Neural cell (in vitro differentiated cells): ENCODE data around the gene ROBO1. TPM values are rescaled to one million over a fixed set of nuclear protein-coding genes. Genes with fewer than 3 reads are reported as not detected.

Experiments
- H2AFZ ChIP-seq: fragments of 200-600, 300-800 bp; sonication (generic), shearing (Covaris generic); 2 replicates; pipeline ENCODE4 v1.6.0; 2014; ENCODE audit warnings: low read depth, mild to moderate bottlenecking, antibody characterized with exemption, low read length, moderate library complexity
- H3F3A ChIP-seq: fragments of 200-600 bp; shearing (Covaris generic); 2 replicates; pipeline ENCODE4 v1.6.1; 2016; ENCODE audit warnings: mild to moderate bottlenecking, moderate library complexity, mixed read lengths, antibody characterized with exemption, low read length; ENCODE audit not compliant: insufficient read depth, poor library complexity, severe bottlenecking
- H3K27ac ChIP-seq: fragments of 200-600, 300-800 bp; sonication (generic), shearing (Covaris generic); 2 replicates; pipeline ENCODE4 v1.5.1; 2014; ENCODE audit warnings: mild to moderate bottlenecking, low read length, moderate library complexity
- H3K27me3 ChIP-seq: fragments of 300-800, 200-600 bp; sonication (generic), shearing (Covaris generic); 2 replicates; pipeline ENCODE4 v1.6.0; 2014; ENCODE audit warnings: mild to moderate bottlenecking, low read depth, low read length, moderate library complexity; ENCODE audit not compliant: insufficient read depth
- H3K36me3 ChIP-seq: fragments of 300-800, 200-600 bp; sonication (generic), shearing (Covaris generic); 2 replicates; pipeline ENCODE4 v1.5.1; 2014; ENCODE audit warnings: mild to moderate bottlenecking, antibody characterized with exemption, low read length, moderate library complexity; ENCODE audit not compliant: insufficient read depth
- H3K4me2 ChIP-seq: fragments of 300-800, 200-600 bp; sonication (generic), shearing (Covaris generic); 2 replicates; pipeline ENCODE4 v1.6.0; 2014; ENCODE audit warnings: mild to moderate bottlenecking, low read length
- H3K4me3 ChIP-seq: fragments of 300-800, 200-600 bp; sonication (generic), shearing (Covaris generic); 2 replicates; pipeline ENCODE4 v1.5.1; 2014; ENCODE audit warnings: mild to moderate bottlenecking, low read length, moderate library complexity
- H3K79me2 ChIP-seq: fragments of 200-600 bp; shearing (Covaris generic); replicated peaks from 2 replicates; pipeline ENCODE4 v1.6.0; 2014; ENCODE audit warnings: mild to moderate bottlenecking, low read length, moderate library complexity; ENCODE audit not compliant: insufficient read depth
- H3K9ac ChIP-seq: fragments of 300-800, 200-600 bp; sonication (generic), shearing (Covaris generic); 2 replicates; pipeline ENCODE4 v1.6.1; 2016; ENCODE audit warnings: mild to moderate bottlenecking, low read length, mixed read lengths
- H3K9me2 ChIP-seq: fragments of 200-600 bp; shearing (Covaris generic); 2 replicates; pipeline ENCODE4 v1.6.1; 2016; ENCODE audit warnings: mild to moderate bottlenecking, low read length, mixed read lengths; ENCODE audit not compliant: insufficient read depth
- H3K9me3 ChIP-seq: fragments of 200-600, 300-800 bp; sonication (generic), shearing (Covaris generic); 2 replicates; pipeline ENCODE4 v1.6.1; 2016; ENCODE audit warnings: mild to moderate bottlenecking, mixed run types, low read length, moderate library complexity, mixed read lengths
- H4K20me1 ChIP-seq: fragments of 200-600 bp; shearing (Covaris generic); 2 replicates; pipeline ENCODE4 v1.6.1; 2016; ENCODE audit warnings: mild to moderate bottlenecking, mixed run types; ENCODE audit not compliant: insufficient read depth
- EP300 ChIP-seq: fragments of 450-650 bp; conservative IDR thresholded peaks from 2 replicates; pipeline ENCODE4 v1.6.1; 2014; ENCODE audit warnings: antibody characterized with exemption, mild to moderate bottlenecking, moderate library complexity; ENCODE audit not compliant: poor library complexity, severe bottlenecking
- EZH2 ChIP-seq: fragments of 200-600, 300-800 bp; shearing (Covaris generic), sonication (generic); IDR thresholded peaks from 2 replicates; pipeline ENCODE4 v1.6.1; 2014; ENCODE audit warnings: antibody characterized with exemption, low read length, borderline replicate concordance, mild to moderate bottlenecking; ENCODE audit not compliant: insufficient read depth, poor library complexity, severe bottlenecking
- MXI1 ChIP-seq: fragments of 450-650 bp; conservative IDR thresholded peaks from 2 replicates; pipeline ENCODE4 v1.6.1; 2014; ENCODE audit warnings: antibody characterized with exemption, mild to moderate bottlenecking; ENCODE audit not compliant: poor library complexity, severe bottlenecking
- POLR2AphosphoS5 ChIP-seq: IDR thresholded peaks from 2 replicates; pipeline ENCODE4 v1.6.1; 2012
- RAD21 ChIP-seq: fragments of 450-650 bp; conservative IDR thresholded peaks from 2 replicates; pipeline ENCODE4 v1.6.1; 2014; ENCODE audit warnings: antibody characterized with exemption, mild to moderate bottlenecking, moderate library complexity
- SMC3 ChIP-seq: fragments of 450-650 bp; conservative IDR thresholded peaks from 2 replicates; pipeline ENCODE4 v1.6.1; 2014; ENCODE audit warnings: antibody characterized with exemption, mild to moderate bottlenecking, moderate library complexity; ENCODE audit not compliant: poor library complexity
- TAF1 ChIP-seq: IDR thresholded peaks from 2 replicates; pipeline ENCODE4 v1.6.1; 2012; ENCODE audit warnings: low read depth
- polyA plus RNA-seq: library from polyadenylated mRNA; depleted of rRNA; stranded (reverse); fragments of >200 nt; gene quantifications from 2 replicates; pipeline ENCODE4 v1.2.3, GENCODE V29; 2014
- TF ChIP-seq, protein P1 (sequence below): fragments of 450-650 bp; IDR thresholded peaks from 2 replicates; pipeline ENCODE4 v1.5.1; 2014; ENCODE audit warnings: antibody characterized with exemption, mild to moderate bottlenecking, moderate library complexity; ENCODE audit not compliant: poor library complexity, severe bottlenecking
- TF ChIP-seq, protein P2 (sequence below): IDR thresholded peaks from 2 replicates; pipeline ENCODE4 v1.6.1; 2012; ENCODE audit warnings: borderline replicate concordance

ROBO1 gene
- polyA plus RNA-seq, 1 donor from 2014 or later: 183 TPM

DNA sequence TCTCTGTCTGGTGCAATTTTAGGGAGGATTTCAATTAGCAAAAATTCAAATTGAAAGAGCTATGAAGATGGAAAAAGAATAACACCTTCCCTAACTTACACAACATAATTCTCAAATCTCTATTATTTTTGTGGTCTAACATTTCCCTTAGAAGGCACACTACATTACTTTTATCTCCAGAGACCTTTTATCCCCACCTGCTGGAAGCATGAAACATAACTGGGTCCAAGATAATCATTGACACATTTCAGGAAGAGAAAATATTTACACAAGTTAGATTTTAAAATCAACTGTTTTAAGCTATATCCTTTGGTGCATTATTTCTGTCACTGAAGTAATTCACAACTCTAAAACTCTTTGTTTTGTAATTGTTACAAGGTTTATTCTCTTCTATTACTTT, 779.5 kb downstream of the ROBO1 start:
- Histone ChIP-seq H3K4me2 (no peak overlapping the region), H3K9me2 (no peaks in the 10 kb centered on the region), H3K9ac (no peak overlapping the region), H3K27me3 (no peaks in the 10 kb centered on the region), H3K36me3 (no peaks in the 10 kb centered on the region), H3K4me3 (no peak overlapping the region), H3F3A (no peaks in the 10 kb centered on the region), H3K9me3 (no peaks in the 10 kb centered on the region), H4K20me1 (no peaks in the 10 kb centered on the region), H3K27ac (no peak overlapping the region), H2AFZ (no peak overlapping the region), H3K79me2 (peaks cover 32% of the 10 kb centered on the region)
- TF ChIP-seq EZH2 (no peak), MXI1 (no peak), SMC3 (no peak), RAD21 (peak; percentile 53), POLR2AphosphoS5 (no peak)
- TF ChIP-seq, protein P1, sequence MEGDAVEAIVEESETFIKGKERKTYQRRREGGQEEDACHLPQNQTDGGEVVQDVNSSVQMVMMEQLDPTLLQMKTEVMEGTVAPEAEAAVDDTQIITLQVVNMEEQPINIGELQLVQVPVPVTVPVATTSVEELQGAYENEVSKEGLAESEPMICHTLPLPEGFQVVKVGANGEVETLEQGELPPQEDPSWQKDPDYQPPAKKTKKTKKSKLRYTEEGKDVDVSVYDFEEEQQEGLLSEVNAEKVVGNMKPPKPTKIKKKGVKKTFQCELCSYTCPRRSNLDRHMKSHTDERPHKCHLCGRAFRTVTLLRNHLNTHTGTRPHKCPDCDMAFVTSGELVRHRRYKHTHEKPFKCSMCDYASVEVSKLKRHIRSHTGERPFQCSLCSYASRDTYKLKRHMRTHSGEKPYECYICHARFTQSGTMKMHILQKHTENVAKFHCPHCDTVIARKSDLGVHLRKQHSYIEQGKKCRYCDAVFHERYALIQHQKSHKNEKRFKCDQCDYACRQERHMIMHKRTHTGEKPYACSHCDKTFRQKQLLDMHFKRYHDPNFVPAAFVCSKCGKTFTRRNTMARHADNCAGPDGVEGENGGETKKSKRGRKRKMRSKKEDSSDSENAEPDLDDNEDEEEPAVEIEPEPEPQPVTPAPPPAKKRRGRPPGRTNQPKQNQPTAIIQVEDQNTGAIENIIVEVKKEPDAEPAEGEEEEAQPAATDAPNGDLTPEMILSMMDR: peak; percentile 37

DNA sequence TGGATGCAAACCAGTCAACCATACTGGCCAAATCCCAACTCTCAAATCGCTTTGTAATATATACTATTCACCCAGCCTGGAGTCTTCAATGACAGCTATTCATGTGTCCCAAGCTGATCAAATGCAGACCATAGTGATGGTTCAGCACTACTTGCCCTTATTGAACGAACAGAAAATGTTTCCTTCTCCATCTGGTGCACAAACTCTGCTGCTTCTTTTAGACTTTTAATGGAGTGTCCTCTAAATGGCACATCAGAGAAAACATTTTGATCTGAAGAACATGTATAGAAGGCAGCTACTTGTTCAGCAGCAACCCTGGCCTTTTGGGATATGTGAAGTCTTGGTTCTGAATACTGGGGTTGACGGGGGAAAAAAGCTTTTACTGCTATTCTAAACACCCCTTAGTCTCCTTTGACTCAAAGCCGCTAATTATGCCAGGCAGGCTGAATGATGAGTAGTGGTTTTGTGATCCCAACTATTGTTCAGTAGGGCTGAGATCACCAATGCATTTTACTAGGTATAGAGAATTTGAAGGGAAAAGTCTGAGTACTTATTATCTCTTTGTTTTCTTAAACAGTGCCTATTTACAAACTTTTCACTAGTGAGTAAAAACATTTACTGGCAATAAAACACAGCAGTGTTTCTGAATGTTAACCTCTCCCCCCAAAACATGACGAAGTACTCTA, 781.2 kb downstream of the ROBO1 start:
- Histone ChIP-seq H3K79me2 (peaks cover 33% of the 10 kb centered on the region), H3K4me3 (no peak overlapping the region)

More for the DNA sequence above, 781.2 kb downstream of the ROBO1 start:
- Histone ChIP-seq H3F3A (no peaks in the 10 kb centered on the region), H3K9me2 (no peaks in the 10 kb centered on the region), H4K20me1 (no peaks in the 10 kb centered on the region), H3K4me2 (no peak overlapping the region), H2AFZ (no peak overlapping the region), H3K9me3 (no peaks in the 10 kb centered on the region), H3K9ac (no peak overlapping the region), H3K36me3 (no peaks in the 10 kb centered on the region), H3K27ac (no peak overlapping the region), H3K27me3 (no peaks in the 10 kb centered on the region)
- TF ChIP-seq MXI1 (no peak), EP300 (no peak), POLR2AphosphoS5 (no peak), SMC3 (no peak), TAF1 (no peak), RAD21 (no peak), EZH2 (no peak)
- TF ChIP-seq, protein P1: no peak
- TF ChIP-seq, protein P2, sequence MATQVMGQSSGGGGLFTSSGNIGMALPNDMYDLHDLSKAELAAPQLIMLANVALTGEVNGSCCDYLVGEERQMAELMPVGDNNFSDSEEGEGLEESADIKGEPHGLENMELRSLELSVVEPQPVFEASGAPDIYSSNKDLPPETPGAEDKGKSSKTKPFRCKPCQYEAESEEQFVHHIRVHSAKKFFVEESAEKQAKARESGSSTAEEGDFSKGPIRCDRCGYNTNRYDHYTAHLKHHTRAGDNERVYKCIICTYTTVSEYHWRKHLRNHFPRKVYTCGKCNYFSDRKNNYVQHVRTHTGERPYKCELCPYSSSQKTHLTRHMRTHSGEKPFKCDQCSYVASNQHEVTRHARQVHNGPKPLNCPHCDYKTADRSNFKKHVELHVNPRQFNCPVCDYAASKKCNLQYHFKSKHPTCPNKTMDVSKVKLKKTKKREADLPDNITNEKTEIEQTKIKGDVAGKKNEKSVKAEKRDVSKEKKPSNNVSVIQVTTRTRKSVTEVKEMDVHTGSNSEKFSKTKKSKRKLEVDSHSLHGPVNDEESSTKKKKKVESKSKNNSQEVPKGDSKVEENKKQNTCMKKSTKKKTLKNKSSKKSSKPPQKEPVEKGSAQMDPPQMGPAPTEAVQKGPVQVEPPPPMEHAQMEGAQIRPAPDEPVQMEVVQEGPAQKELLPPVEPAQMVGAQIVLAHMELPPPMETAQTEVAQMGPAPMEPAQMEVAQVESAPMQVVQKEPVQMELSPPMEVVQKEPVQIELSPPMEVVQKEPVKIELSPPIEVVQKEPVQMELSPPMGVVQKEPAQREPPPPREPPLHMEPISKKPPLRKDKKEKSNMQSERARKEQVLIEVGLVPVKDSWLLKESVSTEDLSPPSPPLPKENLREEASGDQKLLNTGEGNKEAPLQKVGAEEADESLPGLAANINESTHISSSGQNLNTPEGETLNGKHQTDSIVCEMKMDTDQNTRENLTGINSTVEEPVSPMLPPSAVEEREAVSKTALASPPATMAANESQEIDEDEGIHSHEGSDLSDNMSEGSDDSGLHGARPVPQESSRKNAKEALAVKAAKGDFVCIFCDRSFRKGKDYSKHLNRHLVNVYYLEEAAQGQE: no peak
